HepG2 (cell line): ENCODE data around the gene DPEP2NB. TPM values are rescaled to one million over a fixed set of nuclear protein-coding genes. Genes with fewer than 3 reads are reported as not detected.

Source experiments
- CEBPG ChIP-seq: IDR thresholded peaks from 2 replicates; pipeline ENCODE4 v1.6.1; 2016
- HIVEP1 ChIP-seq: sonication (generic); formaldehyde crosslinking; IDR thresholded peaks from 2 replicates; pipeline ENCODE4 v1.4.0; 2020; ENCODE audit warnings: mild to moderate bottlenecking, missing genetic modification reagents
- HMG20B ChIP-seq: conservative IDR thresholded peaks from 2 replicates; pipeline ENCODE4 v1.6.1; 2016; ENCODE audit warnings: missing genetic modification reagents, missing compliant biosample characterization
- KDM6A ChIP-seq: IDR thresholded peaks from 2 replicates; pipeline ENCODE4 v1.6.1; 2016; ENCODE audit warnings: low read depth
- MBD4 ChIP-seq: IDR thresholded peaks from 2 replicates; pipeline ENCODE4 v1.6.1; 2012; ENCODE audit warnings: low read length, inconsistent platforms, borderline replicate concordance
- RFX3 ChIP-seq: IDR thresholded peaks from 2 replicates; pipeline ENCODE4 v1.6.1; 2016; ENCODE audit warnings: missing biosample characterization, missing genetic modification reagents
- SIX1 ChIP-seq: sonication (generic); formaldehyde crosslinking; IDR thresholded peaks from 2 replicates; pipeline ENCODE4 v1.4.0; 2020; ENCODE audit warnings: missing genetic modification reagents, borderline replicate concordance
- SSRP1 ChIP-seq: IDR thresholded peaks from 2 replicates; pipeline ENCODE4 v1.6.1; 2016; ENCODE audit warnings: control low read depth
- STAG1 ChIP-seq: sonication (generic); formaldehyde crosslinking; IDR thresholded peaks from 2 replicates; pipeline ENCODE4 v1.4.0; 2020; ENCODE audit warnings: missing genetic modification reagents
- TAF15 ChIP-seq: fragments of 200-400 bp; formaldehyde crosslinking; IDR thresholded peaks from one replicate; pipeline ENCODE4 v1.6.1; 2018; ENCODE audit warnings: mild to moderate bottlenecking, low read depth, low read length; ENCODE audit not compliant: poor library complexity, severe bottlenecking
- TEAD2 ChIP-seq: sonication (generic); formaldehyde crosslinking; IDR thresholded peaks from 2 replicates; pipeline ENCODE4 v1.9.0; 2021; ENCODE audit warnings: missing genetic modification reagents
- XRCC5 ChIP-seq: fragments of 200-400 bp; formaldehyde crosslinking; optimal IDR thresholded peaks from 2 replicates; pipeline ENCODE3; 2017; ENCODE audit warnings: mild to moderate bottlenecking, low read length
- ZNF33A ChIP-seq: sonication (generic); formaldehyde crosslinking; IDR thresholded peaks from 2 replicates; pipeline ENCODE4 v1.5.1; 2020; ENCODE audit warnings: missing genetic modification reagents, mild to moderate bottlenecking, moderate library complexity, borderline replicate concordance
- ZNF44 ChIP-seq: sonication (generic); formaldehyde crosslinking; IDR thresholded peaks from 2 replicates; pipeline ENCODE4 v1.5.1; 2020; ENCODE audit warnings: mild to moderate bottlenecking, missing genetic modification reagents
- ZNF549 ChIP-seq: sonication (generic); formaldehyde crosslinking; IDR thresholded peaks from 2 replicates; pipeline ENCODE4 v1.5.0; 2020; ENCODE audit warnings: missing genetic modification reagents
- ZNF605 ChIP-seq: sonication (generic); formaldehyde crosslinking; IDR thresholded peaks from 2 replicates; pipeline ENCODE4 v1.8.0; 2022; ENCODE audit warnings: mild to moderate bottlenecking, missing genetic modification reagents
- ZNF646 ChIP-seq: sonication (generic); formaldehyde crosslinking; IDR thresholded peaks from 2 replicates; pipeline ENCODE4 v1.9.0; 2021; ENCODE audit warnings: mild to moderate bottlenecking, missing genetic modification reagents
- ZNF691 ChIP-seq: sonication (generic); formaldehyde crosslinking; IDR thresholded peaks from 2 replicates; pipeline ENCODE4 v1.4.0; 2020; ENCODE audit warnings: missing genetic modification reagents, low read depth, mild to moderate bottlenecking, borderline replicate concordance
- ZNF878 ChIP-seq: sonication (generic); formaldehyde crosslinking; IDR thresholded peaks from 2 replicates; pipeline ENCODE4 v1.8.1; 2023; ENCODE audit warnings: mild to moderate bottlenecking, missing genetic modification reagents, moderate library complexity
- polyA plus RNA-seq, 8 experiments: library from polyadenylated mRNA; depleted of rRNA in 3 of 8; stranded (reverse) in 7 of 8; unstranded in 1 of 8; fragments of >200 nt; fragmentation: Illumina TruSeq in 4 of 8; extraction: Trizol in 4 of 8; gene quantifications; 2 replicates each; pipeline versions ENCODE4 v1.2.1 to v1.2.3, GENCODE V29; 2011 to 2016; ENCODE audit warnings: low read depth in 4 of 8, missing spikeins in 1 of 8, mixed read lengths in 1 of 8; ENCODE audit not compliant: insufficient read depth in 1 of 8
- total RNA-seq, 5 experiments: library from RNA; depleted of rRNA; stranded (reverse); fragments of >200 nt; fragmentation: Illumina TruSeq; extraction: Trizol; gene quantifications; 2 replicates each; pipeline ENCODE4 v1.2.3, GENCODE V29; 2016; ENCODE audit warnings: low read depth in 1 of 5
- TF ChIP-seq, protein P1 (sequence below): sonication (generic); formaldehyde crosslinking; IDR thresholded peaks from 2 replicates; pipeline ENCODE4 v1.8.1; 2022; ENCODE audit warnings: mild to moderate bottlenecking, missing genetic modification reagents

DPEP2NB gene
- total and polyA plus RNA-seq, 2 of the 13 experiments (the other 11 are each of a cell fraction or from before 2014, with no cell fraction given) = not detected

DNA sequence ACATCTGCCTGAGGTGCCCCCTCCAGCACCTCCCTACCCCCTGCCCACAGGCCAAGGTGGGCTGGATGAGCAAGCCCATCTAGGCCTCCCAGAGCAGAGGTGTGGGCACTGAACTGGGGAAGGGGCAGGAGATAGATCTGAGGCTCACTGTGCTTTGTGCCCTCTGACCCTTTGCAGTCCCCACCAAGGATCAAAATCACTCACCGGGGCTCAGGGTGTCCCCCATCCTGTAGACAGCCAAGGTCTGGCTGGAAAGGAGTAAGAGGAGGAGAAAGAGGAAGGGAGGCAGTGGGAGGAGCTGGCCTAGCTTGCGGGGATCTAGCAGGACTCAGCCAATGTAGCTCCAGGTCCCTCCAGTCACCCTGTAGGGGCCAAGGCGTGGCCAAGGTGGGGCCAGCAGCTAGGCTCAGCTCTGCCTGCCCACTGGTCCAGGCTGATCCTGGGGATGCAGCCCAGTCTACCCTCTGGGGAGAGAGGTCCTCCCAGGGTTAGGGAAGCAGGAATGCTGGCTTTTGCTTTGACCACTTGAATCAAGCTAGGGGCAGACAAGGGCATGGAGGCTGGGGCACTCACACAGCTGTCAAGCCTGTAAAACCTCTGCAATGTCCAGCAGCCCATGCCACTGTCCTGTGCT, 49.0 kb downstream of the DPEP2NB start (continued):
- no peak for TF ChIP-seq SSRP1 (CRISPR knock-in tag)
- TF ChIP-seq ZNF878 (CRISPR knock-in tag) = no peak
- TF ChIP-seq, protein P1, sequence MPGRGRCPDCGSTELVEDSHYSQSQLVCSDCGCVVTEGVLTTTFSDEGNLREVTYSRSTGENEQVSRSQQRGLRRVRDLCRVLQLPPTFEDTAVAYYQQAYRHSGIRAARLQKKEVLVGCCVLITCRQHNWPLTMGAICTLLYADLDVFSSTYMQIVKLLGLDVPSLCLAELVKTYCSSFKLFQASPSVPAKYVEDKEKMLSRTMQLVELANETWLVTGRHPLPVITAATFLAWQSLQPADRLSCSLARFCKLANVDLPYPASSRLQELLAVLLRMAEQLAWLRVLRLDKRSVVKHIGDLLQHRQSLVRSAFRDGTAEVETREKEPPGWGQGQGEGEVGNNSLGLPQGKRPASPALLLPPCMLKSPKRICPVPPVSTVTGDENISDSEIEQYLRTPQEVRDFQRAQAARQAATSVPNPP (CRISPR knock-in tag) = no peak
- TF ChIP-seq STAG1 = no peak
- no peak for TF ChIP-seq ZNF605
- peak; percentile 89 for TF ChIP-seq ZNF691 (CRISPR knock-in tag)
- no peak for TF ChIP-seq ZNF646
- TF ChIP-seq ZNF549 (CRISPR knock-in tag) = no peak
- TF ChIP-seq XRCC5 = peak; percentile 55
- TF ChIP-seq ZNF33A = no peak
- no peak for TF ChIP-seq KDM6A (CRISPR knock-in tag)
- TF ChIP-seq HIVEP1 (CRISPR knock-in tag) = no peak
- no peak for TF ChIP-seq HMG20B (CRISPR knock-in tag)
- no peak for TF ChIP-seq TEAD2 (CRISPR knock-in tag)
- TF ChIP-seq MBD4 = no peak
- TF ChIP-seq CEBPG (CRISPR knock-in tag) = no peak
- no peak for TF ChIP-seq SIX1 (CRISPR knock-in tag)
- no peak for TF ChIP-seq RFX3 (CRISPR knock-in tag)
- no peak for TF ChIP-seq ZNF44 (CRISPR knock-in tag)
- no peak for TF ChIP-seq TAF15
